HG03378 (cell line): Measurements from ENCODE around the gene OR2C1.

Source experiments
- ATAC-seq: cut with Tn5 transposase; IDR thresholded peaks from one replicate; pipeline ENCODE4 v1.9.1; 2021; ENCODE audit warnings: mild to moderate bottlenecking, moderate library complexity; ENCODE audit not compliant: unreplicated experiment

The OR2C1 gene

GRCh38 chr16:3355589-3355988 lies at the start of gene OR2C1:
OR2C1 (plus strand) TSS chr16:3355889; CDS start chr16:3355941, 52 bp downstream.
- no peak for ATAC-seq

DNA sequence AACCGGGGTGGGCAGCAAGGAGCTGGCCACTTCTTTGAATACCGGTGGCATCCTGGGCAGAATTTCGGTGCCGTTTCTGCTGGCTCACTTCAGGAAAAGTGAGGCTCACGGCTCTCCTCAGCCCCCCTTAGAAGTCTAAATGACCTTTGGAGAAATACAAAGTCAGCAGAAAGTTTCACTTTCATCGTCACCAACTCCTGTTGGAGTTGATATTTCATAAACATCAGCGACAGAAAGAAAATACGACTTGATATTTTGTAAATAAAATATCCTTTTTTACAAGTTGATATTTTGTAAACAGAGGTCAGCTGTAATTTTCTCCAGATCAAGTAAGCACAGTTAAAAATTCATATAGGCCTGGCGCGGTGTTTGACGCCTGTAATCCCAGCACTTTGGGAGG lies 49.6 kb upstream of the OR2C1 start:
- no peak for ATAC-seq

DNA sequence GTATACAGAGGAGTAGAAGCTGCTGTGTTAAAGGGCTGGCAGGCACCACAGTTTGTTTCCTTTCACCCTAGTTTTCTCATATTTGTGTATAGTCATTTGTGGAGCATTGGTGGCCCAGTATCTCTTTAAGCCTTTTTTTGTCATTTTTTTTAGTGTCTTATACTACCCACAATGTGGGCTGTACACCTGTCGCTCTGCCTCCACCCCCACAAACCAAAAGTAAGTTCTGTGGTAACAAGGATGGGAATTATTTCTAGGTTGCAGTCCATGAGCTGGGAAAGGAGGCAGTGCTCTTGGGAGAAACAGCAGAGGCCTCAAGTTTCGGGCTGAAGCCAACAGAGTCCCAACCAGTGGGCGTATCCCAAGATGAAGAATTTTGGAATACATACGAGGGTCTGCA lies 44.2 kb upstream of the OR2C1 start:
- ATAC-seq, result no peak

DNA sequence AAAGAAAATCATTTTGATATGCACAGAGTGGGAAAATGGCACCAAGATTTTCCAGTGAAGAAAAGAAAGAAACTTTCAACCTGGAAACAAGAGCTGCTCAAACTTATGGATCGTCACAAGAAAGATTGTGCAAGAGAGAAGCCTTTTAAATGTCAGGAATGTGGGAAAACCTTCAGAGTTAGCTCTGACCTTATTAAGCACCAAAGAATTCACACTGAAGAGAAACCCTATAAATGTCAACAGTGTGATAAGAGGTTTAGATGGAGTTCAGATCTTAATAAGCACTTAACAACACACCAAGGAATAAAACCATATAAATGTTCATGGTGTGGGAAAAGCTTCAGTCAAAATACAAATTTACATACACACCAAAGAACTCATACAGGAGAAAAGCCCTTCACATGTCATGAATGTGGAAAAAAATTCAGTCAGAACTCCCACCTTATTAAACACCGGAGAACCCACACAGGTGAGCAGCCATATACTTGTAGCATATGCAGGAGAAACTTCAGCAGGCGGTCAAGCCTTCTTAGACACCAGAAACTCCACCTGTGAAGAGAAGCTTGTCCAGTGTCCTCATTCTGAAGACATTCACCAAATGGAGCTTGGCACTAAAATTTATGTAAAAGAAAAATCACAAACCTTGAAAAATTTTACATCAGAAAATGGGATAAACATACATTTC lies 38.2 kb upstream of the OR2C1 start:
- ATAC-seq, result no peak

- no peak for ATAC-seq
Observed at GRCh38 chr16:3321816-3322215, 33.9 kb upstream of the OR2C1 start.

DNA sequence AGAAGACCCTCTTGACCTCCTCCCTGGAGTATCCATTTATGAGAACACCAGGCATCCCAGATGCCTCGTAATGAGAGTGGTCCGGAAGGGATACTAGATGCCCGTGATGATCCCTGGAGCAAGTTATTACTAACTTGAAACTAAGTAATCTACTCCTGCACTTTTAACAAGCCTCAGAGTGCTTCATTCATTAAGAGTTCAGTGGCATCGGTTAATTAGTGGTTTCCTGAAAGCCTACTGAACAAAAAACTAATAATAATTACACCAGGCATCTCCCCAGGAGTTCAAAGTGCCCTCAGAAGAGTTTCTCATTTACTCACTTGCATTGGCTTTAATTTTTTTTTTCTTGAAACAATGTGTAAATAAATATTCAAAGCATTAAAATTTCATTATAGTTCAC lies 28.2 kb upstream of the OR2C1 start:
- ATAC-seq, result no peak

- ATAC-seq, result no peak
Observed at GRCh38 chr16:3328104-3328503, 27.6 kb upstream of the OR2C1 start.

GRCh38 chr16:3328643-3329042 lies 27.0 kb upstream of the OR2C1 start:
- no peak for ATAC-seq

DNA sequence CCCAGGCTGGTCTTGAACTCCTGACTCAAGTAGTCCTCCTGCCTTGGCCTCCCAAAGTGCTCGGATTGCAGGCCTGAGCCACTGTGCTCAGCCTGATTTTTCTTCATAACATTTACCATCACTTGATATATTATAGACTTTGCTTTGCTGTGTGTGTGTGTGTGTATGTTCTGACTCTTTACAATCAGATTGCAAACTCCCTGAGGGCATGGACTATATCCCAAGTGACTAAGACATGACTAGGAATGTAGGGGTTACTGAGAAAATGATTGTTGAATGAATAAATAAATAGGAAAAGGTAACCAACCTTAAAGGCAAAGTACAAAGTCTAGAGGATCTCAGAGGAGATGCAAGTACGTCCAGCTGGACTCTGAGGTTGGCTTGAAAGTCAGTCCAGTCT lies 9.6 kb upstream of the OR2C1 start:
- no peak for ATAC-seq

DNA sequence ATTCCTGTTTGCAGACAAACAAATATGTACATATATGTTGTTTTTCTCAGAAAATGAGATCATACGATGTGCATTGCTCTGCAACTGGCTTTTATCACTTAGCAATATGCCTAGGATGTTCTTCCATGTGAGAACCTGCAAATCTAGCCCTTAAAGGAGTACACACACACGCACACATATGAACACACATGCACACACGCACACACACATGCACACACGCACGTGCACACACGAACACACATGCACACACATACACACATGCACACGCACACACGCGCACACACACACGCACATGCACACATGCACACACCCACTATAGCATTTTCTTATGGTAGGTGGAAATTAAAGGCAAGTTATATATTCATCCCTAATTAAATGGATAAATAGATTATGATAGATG lies 8.1 kb upstream of the OR2C1 start:
- no peak for ATAC-seq

GRCh38 chr16:3348547-3349167 lies 7.0 kb upstream of the OR2C1 start:
- no peak for ATAC-seq

DNA sequence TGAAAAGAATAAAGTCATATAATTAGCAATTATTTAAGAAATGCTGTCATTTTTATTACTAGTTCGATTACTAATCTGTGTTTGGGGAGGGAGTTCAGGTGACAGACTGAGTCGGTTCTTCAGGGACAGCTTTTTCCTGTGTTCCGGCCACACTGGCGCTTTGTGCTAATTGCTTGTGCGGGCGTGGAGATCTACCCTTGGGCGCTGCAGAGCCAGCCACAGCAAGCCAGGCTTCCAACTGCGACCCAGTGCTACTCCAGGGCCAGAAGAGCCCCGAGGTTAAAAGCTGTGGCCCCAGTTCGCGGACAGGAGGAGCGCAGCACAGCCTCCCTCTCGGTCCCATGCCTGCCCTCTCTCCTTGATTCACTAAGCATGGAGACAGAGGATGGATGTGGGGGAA lies 6.5 kb upstream of the OR2C1 start:
- ATAC-seq, result no peak

GRCh38 chr16:3356118-3356517 lies 429 bp downstream of the OR2C1 start:
- ATAC-seq, result no peak

DNA sequence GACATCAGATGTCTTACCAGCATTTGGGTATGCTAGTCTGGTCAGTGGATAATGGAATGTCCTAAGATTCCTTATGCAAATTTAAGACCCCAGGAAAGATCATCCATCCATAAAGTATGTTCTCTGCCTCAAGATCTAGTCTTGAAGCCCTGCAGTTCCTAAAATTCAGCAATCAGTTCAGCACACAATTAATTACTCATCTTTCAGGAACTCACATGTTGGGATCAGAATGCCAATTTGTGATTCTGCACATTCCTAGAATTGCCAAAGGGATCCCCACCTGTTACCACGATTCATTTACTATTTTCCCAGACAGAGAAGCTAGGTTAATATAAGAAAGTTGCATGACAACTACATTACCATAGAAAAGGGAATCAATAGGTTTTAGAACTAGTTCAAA lies 3.2 kb downstream of the OR2C1 start:
- ATAC-seq, result no peak

DNA sequence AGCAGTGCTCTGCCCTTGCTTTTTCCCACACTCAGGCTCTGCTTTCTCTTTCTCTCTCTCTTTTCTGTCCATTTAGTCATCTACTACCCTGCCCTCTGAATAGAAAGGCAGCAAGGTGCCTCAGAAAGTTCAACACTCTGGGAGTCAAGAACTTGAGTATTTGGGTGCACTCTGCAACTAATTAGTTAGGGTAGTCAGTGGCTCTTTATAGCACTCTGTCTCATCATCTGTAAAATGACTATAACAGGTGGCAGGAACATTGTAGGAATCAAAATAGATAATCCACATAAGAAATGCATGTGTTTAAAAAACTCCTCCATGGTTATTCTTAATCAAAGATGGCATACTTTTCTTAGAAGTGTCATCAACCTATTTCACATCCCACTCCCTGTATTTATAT lies 7.2 kb downstream of the OR2C1 start:
- ATAC-seq, result no peak

DNA sequence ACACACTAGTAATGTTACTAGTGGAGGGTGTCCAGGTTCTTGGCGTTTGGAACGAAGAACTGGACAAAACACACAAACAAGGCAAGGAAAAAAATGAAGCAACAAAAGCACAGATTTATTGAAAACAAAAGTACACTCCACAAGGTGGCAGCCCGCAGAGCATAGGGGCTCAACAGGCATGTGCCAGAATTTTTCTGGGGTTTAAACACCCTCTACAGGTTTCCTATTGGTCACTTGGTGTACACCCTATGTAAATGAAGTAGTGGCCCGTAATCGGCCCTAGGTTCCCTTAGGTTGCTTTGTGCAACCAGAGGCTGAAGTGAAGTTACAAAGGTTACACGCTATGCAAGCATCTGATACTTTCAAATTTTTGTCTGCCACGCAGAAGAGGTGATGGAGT lies 8.1 kb downstream of the OR2C1 start:
- ATAC-seq, result no peak

DNA sequence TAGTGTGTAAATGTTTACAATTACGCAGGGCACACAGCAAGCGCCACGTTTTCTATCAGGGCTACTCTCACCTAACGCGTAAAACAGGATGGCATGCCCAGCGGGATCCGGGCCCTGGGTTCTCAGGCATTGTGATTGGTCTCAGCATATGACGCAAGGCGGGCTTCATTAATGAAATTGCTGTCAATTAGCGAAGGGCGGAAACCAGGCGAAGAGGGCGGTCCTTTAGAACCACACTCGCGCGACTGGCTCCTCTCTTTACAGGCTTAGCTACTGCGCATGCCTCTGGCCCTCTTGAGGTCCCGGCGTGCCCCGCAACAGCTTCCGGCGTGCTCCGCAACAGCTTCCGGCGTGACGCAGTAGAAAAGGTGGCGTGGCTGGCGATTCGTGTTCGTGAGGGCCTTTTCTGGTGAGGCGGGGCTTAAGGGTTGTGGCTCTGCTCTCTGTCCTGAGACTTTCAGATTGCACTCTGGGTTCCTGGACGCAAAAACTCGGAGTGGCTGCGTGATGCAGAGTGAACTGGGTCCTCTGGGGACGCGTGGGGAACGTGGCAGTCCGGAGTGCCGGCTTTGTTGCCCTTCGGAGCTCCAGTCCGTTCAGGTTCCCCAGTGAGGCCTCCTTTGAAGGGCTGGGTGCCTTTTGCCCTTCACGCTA lies 9.2 kb downstream of the OR2C1 start:
- ATAC-seq, result no peak

- ATAC-seq, result no peak
Observed at GRCh38 chr16:3369073-3369472, 13.4 kb downstream of the OR2C1 start.

DNA sequence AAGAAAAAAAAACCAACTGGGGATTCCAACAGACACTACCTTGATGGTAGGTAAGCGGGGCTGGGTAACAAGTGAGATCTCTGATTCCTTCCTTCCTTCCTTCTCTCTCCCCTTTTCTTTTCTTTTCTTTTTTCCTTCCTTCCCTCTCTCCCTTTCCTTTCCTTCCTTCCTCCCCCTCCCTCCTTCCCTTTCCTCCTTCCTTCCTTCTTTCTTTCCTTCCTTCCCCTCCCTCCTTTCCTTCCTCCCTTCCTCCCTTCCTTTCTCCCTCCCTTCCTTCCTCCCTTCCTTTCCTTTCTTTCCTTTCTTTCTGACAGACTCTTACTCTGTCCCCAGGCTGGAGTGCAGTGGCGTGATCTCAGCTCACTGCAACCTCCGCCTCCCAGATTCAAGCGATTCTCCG lies 20.0 kb downstream of the OR2C1 start:
- no peak for ATAC-seq

GRCh38 chr16:3377917-3378316 lies 22.2 kb downstream of the OR2C1 start:
- ATAC-seq, result no peak

GRCh38 chr16:3383045-3383448 lies 27.4 kb downstream of the OR2C1 start:
- ATAC-seq, result no peak

DNA sequence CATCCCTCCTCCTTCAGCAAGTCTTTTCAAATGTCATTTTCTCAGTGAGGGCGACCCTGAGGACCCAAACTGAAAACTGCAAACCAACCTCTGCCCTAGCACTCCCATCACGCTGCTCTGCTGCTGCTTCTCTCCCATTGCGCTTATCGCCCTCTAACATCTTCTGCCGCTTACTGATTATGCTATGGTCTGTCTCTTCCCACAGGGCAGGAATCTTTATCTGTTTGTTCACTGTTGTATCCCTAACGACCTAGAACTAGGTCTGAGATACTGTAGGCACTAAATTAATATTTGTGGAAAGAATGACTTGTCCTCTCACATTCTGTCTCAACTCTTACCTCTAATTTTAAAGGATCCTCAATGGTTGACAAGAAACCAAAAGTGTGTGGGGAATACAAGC lies 32.6 kb downstream of the OR2C1 start:
- ATAC-seq, result no peak
